GM21515 (cell line): ENCODE results near the gene MB21D2.
"Not testable (repeated sequence)": the region's sequence is repeated elsewhere in the genome, so short reads cannot be mapped to it uniquely, and the experiment has no call there.

Experiments used
- ATAC-seq: cut with Tn5 transposase; IDR thresholded peaks from one replicate; pipeline ENCODE4 v1.9.1; 2021; ENCODE audit not compliant: unreplicated experiment

MB21D2 gene

DNA sequence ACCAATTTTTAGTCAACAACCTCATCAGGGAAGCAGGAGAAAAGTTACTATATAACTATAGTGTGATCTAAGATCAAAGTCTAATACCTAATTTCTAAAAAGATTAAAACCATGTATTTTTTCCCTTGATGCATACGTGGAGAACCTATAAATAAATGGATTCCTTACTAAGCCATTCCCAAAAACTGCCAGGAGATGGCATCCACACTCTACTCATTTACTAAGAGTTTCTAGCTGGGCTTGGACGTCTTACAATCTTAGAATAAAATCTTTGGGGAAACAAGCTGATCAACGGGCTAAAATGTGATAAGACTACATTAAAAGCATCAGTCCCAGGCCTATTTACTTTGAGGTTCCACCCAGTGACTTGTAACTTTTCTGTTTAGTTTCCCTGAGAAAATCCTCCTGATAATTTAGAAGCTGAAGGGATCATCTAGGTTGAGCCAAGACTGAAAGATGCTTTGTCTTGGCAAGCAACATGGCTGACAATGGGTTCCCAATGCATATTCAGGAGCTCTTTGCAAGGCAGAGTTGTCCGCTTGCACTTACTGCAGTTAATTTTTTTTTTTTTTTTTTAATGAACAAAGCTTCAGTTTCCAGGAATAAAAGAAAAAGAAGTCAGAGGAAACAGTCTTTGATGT lies 104.8 kb downstream of the MB21D2 start:
- ATAC-seq: no peak

DNA sequence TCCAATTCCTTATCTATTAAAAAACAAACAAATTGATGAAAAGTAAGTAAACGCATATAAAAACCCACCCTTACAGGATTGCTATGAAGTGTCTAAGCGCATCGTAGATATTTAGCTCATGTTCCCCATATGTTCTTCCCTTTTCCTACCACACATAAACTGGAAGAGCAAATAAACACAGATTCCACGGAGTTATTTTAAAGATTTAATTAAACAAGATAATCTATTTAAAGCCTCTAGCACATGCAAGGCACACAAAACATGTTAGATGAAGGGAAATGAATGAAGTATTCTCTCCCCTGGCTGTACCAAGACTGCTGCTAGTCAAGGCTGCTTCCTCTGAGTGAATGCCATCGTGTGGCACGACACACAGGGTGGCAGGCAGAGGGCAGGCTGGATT lies 111.9 kb downstream of the MB21D2 start:
- no peak for ATAC-seq

DNA sequence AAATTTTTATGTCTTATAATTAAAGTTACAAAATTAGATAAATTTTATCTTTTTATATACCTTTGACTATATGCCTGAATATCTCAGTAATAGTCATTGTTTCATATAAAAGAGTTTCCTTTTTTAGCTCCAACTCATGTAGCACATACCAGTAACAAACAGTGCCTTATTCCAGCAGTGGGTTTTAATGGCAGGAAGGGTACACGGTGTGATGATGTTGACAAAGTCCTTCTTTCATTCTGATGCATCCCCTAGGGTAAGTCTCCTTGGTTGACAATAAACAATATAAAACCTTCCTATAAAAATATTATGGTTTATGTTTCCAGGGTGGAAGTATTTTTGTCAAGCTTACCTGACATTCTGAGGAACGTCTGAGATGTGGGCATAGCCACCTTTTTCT lies 113.2 kb downstream of the MB21D2 start:
- ATAC-seq: no peak

DNA sequence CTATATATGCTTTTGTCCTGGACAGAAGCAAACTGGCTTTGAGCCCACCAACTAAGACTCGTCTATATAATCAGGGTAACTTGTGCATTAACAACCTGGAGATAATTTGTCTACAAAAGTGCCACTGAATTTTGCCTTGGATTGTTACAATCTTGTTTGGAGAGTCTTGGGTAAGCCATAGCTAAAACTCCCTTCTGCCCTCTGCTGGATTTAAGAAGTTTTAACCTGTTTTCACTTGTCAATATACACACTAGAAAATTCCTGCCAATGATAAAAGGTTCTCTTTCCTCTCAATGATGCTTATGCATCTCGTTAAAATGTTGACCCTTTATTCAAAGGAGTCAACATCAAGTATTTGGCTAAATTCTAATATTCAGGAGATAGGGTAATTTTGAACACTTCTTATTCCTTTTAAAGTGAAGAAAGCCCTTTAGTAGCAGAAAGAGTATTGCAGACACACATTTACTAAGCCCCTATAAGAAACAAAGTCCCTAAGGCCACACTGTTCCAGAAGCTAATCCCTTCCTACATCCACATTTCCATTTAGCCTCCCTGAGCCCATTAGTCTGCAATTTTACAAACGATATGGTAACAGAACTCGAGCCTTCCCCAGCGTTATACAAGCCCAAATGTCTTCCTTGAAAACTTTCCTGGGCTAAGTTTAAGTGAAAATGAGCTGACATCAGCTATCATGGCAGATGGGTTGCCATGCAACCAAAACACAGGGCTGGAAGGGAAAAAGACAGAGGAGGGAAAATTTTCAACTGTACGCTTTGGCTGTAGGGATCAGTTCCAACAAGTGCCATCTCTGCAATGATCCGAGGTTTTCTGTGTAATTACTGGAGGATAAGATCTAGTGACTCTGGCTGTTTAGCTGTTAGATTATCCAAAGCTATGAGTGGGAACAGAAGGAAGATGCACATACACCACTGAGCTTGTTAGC lies 114.4 kb downstream of the MB21D2 start:
- no peak for ATAC-seq

DNA sequence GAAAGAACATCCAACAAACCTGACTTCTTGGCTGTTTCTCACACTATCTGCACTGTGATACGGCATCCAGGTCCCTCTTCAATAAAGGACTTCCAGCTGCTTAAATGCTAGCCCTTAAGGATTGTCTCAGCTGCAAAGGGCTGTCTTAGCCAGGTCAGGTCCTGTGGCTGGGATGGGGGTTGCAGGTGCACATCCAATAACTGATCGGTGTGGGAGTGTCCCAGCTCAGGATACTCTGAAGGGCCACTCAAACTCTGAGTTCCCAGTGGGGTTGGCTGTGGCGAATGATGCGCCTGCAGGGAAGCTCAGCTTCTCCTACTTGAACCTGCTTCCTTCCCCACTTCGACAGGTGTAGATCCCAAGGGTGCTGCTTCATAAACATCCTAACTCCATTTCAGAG lies 115.7 kb downstream of the MB21D2 start:
- no peak for ATAC-seq

DNA sequence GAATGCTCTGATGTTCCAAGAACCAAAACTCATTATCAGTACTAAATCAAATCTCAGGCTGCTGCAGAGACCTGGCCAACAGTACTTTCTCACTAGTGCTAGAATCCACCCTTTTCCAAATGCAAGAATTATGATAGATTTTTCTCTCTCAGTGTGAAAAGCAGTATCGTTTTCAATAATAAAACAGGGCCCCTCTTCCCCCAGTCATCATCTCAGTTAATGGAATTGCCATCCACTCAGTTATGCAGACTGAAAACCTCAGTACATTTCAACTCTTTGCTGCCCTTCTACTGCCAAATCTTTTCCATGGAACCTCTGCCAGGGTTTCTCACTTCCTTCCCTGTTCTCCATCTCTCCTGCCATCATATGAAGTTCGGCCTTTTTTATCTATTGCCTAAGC lies 117.9 kb downstream of the MB21D2 start:
- ATAC-seq: no peak

DNA sequence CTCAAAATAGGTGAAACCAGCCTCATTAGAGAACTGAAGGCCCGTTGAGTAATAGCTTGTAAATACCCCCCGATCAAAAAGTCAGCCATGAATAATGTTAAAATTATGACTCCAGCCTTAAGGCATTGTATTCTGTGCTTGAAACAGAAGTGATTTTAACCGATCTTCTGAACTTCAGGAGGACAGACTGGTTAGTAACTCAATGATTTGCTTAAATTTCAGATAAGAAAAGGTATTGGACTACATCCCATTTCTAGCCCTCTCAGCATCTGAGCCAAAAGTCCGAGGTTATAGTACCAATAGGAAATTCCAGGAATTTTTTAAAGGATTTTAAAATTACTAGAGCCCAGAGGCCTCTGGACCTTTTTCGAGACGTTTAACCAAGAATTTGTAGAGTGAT lies 122.6 kb downstream of the MB21D2 start:
- no peak for ATAC-seq

DNA sequence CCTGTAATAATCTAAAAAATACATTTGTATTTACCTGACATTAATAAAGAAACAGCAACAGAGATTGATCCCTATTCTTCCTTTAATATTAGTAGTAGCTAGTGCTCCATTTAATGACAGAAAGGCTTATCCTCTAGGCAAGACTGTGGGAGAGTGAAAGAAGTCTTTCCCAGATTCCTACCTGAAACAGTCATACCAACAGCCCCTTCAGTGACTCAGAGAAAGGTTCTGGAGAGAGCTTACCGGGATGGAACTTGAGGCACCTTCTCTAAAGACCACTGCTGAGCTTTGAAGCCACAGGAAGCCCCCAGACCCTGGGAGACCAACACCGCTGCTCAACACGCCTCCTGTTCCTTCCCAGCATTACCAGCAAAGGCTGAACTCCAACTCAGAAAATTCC lies 123.4 kb downstream of the MB21D2 start:
- ATAC-seq: no peak

DNA sequence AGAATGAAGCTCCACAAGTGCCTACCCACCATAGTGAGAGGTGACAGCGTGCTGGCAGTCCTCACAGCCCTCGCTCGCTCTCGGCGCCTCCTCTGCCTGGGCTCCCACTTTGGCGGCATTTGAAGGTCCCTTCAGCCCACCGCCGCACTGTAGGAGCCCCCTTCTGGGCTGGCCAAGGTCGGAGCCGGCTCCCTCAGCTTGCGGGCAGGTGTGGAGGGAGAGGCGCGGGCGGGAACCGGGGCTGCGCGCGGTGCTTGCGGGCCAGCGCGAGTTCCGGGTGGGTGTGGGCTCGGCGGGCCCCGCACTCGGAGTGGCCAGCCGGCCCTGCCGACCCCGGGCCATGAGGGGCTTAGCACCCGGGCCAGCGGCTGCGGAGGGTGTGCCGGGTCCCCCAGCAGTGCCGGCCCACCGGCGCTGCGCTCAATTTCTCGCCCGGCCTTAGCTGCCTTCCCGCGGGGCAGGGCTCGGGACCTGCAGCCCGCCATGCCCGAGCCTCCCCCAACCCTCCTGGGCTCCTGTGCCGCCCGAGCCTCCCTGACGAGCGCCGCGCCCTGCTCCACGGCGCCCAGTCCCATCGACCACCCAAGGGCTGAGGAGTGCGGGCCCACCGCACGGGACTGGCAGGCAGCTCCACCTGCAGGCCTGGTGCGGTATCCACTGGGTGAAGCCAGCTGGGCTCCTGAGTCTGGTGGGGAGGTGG lies 128.7 kb downstream of the MB21D2 start:
- not testable (repeated sequence) for ATAC-seq

DNA sequence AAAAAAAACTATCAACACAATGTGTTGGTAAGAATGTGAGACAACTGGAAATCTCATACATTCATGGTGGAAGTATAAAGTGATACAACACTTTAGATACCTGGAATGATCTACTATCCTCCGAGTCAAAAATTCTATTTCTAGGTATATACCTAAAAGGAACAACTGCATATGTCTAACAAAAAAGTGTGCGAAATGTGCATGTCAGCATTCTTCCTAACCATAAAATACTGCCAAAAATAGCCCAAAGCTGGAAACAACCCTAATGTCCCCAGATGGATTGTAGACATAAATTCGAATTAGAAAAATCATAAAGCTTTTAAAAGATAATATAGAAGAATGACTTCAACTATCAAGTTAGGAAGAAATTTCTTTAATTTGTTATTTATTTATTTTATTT lies 139.1 kb downstream of the MB21D2 start:
- ATAC-seq: no peak

DNA sequence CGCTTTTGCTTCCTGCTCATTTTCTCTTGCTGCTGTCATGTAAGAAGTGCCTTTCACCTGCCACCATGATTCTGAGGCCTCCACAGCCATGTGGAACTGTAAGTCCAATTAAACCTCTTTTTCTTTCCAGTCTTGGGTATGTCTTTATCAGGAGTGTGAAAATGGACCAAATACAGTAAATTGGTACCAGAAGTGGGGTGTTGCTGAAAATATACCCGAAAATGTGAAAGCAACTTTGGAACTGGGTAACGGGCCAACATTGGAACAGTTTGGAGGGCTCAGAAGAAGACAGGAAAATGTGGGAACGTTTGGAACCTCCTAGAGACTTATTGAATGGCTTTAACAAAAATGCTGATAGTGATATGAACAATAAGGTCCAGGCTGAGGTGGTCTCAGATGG lies 143.3 kb downstream of the MB21D2 start:
- not testable (repeated sequence) for ATAC-seq

DNA sequence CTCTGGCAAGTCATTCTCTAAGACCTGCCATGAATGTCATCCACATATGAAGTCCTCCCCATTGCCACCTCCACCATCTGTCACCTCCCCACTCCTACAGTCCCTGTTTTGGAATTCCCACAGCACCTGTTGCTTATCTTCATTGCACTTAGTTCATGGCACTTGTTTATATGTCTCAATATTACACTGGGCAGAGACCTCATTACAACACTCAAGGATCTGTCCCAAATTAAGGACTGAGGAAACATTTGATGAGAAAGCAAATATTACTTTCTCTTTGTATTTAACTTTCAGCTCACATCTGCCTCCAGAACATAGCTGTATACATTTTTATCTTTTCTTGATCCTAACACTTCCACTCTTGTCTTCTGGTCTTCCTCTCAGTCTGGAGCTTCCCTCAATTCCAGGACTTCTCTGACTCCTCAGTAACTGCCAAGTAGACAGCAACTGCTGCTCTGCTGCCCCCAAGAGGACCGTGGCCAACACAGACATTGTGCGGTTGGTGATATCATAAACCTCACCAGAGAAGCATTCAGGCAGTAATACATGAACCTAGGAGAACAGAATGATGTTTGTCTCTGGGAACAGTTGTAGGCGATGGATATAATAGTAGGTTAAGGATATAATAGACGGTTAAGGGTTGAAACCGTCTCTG lies 145.3 kb downstream of the MB21D2 start:
- no peak for ATAC-seq

DNA sequence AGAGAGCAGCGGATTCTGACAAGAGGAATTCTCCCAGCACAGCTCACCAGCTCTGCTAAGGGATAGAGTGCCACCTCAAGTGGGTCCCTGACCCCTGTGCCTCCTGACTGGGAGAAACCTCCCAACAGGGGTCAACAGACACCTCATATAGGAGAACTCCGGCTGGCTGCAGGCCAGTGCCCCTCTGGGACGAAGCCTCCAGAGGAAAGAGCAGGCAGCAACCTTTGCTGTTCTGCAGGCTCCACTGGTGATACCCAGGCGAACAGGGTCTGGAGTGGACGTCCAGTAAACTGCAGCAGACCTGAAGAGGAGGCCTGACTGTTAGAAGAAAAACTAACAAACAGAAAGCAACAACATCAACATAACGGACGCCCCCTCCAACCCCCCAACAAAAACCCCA lies 159.0 kb downstream of the MB21D2 start:
- no peak for ATAC-seq

DNA sequence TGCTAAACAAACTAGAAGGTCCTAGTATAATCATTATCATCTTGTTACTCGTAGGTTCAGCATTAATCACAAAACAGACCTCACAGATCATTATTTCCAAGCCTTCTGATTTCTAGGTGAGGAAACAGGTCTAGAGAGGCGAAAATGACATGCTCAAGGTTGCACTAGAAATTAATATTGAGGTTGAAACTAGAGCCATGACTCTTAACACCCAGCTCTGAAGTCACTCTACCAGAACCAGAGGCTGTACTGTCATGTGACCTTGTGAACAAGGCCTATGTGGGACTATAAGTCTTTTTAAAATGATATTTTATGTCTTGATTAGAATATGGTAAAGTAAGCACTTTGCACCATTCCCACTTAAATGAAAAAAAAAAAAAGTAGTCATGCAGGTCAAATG lies 166.5 kb downstream of the MB21D2 start:
- ATAC-seq: no peak

DNA sequence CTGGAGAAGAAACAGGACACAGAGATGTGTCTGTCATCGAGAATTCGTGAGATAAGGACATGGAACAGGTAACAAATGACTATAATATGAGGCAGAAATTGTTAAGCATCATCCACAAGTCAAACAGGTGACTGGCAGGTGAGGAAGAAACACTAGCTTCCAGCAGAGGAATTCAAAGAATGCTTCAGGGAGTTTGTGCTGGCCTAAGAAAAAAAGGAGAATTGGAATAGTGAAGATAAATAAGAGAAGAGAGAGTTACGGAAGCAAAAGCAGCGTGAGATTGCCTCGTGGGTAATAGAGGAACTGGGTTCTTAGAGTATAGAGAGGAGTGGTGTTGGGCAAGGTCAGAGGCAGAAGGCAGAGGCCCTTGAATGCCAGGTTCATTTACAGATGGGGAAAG lies 167.5 kb downstream of the MB21D2 start:
- ATAC-seq: no peak

DNA sequence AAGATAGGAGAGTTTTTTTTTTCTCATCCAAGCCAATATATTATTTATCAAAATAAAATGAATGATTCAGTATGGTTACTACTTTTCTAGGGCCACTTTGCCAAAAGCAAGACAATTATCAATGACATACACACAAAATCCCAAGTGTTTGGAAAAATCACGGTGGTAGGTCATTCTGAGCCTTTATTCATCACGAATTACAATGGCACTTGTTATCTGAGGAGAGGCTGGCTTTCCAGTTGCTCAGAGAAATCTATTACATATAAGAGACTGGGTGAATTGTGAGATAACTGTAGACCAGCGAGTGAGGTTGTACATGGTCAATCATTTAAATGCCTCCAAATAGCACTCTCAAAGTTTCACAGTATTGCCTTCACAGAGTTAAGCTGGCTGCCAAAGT lies 169.9 kb downstream of the MB21D2 start:
- ATAC-seq: no peak

DNA sequence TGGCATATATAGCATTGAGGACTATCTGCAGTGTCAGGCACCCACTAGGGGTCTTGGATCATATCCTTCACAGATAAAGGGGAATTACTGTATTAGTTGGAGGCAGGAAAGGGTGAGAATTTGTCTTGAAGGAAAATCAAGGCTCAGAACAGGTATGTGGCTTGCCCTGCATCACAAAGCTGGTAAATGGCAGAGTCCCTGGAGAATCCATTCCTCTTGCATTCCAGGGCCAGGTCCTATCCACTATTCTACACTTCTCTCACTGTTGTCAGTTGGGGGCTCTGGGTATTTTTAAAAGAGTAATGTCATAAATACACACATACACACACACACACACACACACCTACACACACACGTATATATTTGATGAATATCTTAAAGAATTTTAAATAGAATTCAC lies 170.5 kb downstream of the MB21D2 start:
- no peak for ATAC-seq
